IPS-NIHi7 (cell line): ENCODE data around the gene NOS1.
"Not testable (repeated sequence)": the region's sequence is repeated elsewhere in the genome, so short reads cannot be mapped to it uniquely, and the experiment has no call there.

Experiments used
- DNase-seq: peaks from one replicate; pipeline ENCODE4 v3.0.0; 2012; ENCODE audit warnings: mixed read lengths; ENCODE audit errors: extremely low spot score

NOS1 gene

DNA sequence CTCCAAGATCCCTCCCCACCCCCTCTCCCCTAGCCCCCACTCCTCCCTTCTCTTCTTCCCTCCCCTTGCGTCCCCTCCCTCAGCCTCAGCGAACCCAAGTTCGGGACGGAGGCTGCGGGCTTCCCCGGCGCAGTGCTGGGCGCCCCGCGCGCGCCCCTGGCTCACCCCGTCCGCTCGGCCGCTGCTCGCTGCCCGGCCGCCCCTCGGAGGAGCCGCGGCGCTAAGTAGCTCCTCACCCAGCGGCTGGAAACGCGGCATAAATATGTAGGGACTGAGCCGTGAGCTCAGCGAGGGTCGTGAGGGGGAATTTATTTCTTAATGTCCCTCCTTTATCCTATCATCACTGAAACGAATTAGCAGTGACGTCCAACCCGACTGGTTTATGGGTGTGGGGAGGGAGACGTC is at the start of gene NOS1:
NOS1 (minus strand) TSS at position 280 of the 405 bp plus-strand sequence. CDS start 30,557 bp downstream, outside the sequence.
- peak; percentile 45 for DNase-seq

DNA sequence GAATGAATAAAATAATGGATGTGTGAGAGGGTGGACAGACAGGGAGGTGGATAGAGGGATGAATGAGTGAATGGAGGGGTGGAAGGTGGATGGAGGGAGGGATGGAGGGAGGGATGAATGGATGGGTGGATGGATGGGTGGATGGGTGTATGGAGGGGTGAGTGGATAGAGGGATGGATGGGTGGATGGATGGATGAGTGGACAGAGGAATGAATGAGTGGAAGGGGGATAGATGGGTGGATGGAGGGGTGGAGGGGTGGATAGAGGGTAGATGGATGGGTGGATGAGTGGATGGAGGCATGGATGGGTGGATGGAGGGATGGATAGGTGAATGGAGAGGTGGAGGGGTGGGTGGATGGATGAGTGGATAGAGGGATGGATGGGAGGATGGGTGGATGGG is 47.9 kb upstream of the NOS1 start:
- no peak for DNase-seq

GRCh38 chr12:117408161-117408791 is 46.9 kb upstream of the NOS1 start:
- peak; percentile 62 for DNase-seq

DNA sequence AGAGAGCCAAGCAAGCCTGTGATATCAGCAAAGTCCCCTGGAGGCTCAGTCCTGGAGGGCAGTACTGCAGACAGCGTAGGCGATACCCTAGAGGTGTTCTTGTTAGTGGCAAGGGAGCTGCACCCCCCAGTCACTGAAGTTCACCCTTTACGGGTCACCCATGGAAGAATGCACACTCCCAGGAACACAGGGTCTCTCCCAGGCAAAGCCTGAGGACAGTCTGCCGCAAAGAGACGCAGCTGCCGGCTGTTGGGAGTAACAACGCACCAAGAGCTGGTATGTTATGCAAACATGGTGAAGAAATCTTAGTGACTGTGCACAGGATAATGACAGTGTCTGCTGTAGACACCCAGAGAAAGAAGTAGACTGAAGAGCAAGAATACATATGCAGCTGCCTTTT is 43.5 kb upstream of the NOS1 start:
- no peak for DNase-seq

DNA sequence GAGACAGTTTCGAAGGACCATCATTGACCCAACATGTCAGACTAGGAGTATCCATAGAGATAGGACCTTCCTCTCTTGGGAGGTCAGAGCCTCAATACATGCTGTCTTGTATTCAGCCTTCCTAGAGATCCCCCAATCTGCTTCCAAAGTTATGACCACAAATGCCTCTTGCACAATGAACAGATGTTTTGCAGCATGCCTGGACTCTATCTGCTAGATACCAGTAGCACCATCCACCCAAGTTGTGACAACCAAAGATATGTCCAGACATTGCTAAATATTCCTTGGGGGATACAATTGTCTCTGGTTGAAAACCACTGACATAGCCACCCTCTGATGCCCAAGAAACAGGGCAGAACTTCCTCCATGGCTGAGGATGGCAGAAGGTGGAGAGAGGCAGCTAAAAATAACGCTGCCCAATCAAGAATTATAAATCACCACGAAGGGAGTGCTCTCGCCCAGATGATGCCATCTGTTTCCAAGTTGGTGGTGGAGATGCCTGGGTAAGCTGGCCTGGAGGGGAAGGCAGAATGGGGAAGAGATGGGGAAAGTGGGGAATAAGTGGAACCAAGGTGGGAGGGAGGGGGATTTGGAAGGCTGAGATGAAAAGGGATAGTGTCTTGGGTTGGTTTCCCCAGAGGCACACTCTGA is 42.9 kb upstream of the NOS1 start:
- no peak for DNase-seq

DNA sequence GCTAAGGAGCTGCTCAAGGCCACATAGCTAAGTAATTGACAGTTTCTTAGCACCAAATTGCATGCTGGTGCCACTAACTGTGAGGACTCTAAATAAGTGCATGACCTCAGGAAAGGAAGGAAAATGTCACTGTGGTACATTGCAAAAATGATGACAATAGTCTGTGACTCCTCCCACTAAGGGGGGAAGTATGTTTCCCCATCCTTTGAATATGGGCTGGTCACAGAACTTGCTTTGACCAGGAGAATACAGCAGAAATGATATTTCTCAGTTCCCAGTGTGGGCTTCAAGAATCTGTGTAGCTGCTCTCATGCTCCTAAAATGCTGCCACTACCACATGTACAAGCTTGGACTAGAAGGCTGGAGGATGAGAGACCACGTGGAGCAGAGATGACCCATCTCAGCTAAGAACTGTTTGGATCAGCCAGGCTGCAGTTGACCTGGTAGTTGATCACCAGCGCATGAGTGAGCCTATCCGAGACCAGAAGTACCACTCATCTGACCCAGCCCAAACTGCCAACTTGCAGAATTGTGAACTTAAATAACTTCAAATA is 42.2 kb upstream of the NOS1 start:
- no peak for DNase-seq

DNA sequence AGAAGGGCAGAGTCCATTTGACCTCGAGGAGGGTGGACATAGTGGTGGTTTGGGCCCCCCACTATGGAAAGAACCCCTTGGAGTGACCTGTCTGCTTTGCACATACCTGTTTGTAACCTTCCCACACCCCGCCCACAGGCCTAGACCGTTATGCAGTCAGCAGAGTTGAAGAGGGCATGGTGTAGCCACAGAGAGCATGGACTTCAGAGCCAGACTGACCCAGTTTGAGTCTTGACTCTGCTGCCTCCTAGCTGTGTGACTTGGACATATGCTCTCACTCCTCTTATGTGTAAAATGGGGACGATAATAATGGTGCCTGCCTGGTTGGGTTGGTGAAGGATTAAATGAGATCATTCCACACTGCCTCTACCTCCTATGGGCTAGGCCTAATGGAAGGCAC is 40.9 kb upstream of the NOS1 start:
- peak; percentile 50 for DNase-seq

- no peak for DNase-seq
Observed at GRCh38 chr12:117400912-117401311, 39.5 kb upstream of the NOS1 start.

- not testable (repeated sequence) for DNase-seq
Observed at GRCh38 chr12:117398482-117398881, 37.1 kb upstream of the NOS1 start.

DNA sequence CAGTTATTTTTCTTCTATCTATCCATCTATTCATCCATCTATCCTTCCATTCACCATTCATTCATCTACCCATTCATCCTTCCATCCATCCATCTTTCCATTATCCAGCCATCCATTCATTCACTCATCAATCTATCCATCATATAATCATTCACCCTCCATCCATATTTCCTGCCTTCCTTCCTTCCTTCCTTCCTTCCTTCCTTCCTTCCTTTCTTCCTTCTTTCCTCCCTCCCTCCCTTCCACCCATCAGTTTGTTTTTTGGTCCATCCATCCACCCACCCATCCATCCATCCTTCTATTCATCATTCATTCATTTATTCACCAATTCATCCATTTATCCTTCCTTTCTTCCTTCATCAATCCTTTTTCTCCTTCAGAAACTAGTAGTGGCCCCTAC is 34.3 kb upstream of the NOS1 start:
- DNase-seq: no peak

DNA sequence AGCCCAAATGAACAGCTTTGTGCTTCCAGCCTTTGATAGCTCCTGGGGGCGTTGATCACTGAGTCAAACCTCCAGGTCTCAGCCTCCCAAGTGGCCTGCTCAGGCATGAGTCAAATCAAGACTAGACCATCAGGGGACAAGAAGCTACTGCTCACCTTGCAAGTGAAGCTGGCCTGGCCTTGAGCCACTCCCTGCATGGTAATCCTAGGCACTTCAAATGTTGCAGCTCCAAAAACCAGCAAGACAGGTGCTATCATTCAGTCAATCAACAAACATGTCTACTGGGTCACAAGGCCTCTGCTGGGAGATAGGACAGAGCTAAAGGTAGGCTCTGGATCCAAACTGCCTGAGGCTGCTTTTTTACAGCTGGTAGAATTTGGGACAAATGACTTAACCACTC is 33.1 kb upstream of the NOS1 start:
- no peak for DNase-seq

- DNase-seq: no peak
Observed at GRCh38 chr12:117393656-117394055, 32.2 kb upstream of the NOS1 start.

- no peak for DNase-seq
Observed at GRCh38 chr12:117390866-117391265, 29.4 kb upstream of the NOS1 start.

DNA sequence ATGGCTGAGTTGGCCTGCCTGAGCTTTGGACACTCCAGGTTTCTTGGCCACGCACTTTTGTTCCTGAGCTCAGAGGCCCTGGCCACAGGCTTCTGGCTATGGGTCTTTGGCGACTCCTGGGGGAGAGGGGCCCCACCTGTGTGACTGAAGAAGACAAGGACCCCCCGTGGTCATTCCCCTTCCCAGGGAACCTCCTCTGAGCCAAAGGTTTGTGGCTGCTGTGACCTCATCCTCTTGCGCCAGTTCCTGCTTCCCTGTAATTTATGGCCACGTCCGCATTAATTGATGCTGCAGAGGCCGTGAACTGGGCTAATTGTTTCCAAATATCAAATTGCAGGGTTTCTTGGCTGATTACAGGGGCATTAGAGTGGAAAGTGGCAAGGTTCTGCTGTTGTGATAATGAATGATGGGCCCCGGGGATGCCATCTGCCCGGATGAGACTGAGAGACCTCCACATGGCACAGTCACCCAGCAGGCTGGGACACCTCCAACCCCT is 27.6 kb upstream of the NOS1 start:
- no peak for DNase-seq

DNA sequence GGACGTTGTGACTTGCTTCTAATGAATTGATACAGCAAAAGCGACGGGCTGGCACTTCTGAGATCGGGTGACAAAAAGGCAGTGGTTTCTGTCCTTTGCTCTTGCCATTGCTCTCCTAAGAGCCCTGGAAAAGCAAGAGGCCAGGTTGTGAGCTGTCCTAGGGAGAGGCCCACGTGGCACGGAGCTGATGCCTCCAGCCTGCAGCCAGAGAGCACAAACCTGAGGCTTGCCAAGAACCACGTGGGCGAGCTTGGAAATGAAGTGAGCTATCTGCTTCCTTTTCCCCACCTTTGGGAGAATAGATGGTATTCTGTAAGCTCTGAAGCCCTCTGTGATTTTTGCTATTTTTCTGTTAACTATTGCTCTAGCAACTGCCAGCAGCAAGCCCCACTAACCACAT is 26.4 kb upstream of the NOS1 start:
- DNase-seq: no peak

DNA sequence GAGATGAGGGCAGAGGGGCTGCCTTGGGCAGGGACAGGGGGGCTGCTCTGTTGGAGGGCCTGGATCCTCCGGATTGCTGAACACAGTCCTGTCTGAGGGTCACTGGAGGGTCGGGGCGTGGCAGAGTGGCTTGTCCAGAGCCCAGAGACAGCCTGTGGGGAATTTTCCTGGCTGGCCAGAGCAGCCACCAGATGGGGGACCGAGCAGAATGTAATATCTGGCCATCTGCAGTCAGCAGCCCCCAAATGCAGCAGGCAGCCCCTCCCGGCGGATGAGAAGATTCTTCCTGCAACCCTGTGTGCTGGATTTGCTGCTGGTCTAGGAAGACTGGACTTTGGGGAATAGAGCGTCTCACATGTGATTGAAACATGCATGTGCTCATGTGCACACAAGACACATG is 23.3 kb upstream of the NOS1 start:
- DNase-seq: no peak

DNA sequence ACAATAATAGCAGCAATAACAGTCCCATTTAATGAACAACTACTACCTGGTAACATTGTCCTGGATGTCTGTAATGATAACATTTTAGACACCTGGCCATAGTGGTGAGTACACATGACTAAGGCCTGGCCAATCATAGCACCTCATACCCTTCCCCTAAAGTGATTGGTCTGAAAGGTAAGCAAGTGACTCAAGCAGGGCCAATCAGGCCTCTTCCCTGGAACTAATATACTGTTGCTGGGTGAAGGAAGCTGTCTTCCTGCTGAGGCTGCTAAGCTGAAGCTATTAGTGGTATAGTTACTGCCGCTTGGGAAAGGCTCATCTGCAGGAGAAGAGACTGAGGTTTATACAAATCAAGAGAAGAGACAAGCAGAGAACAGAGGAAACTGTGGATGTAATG is 18.7 kb upstream of the NOS1 start:
- no peak for DNase-seq

DNA sequence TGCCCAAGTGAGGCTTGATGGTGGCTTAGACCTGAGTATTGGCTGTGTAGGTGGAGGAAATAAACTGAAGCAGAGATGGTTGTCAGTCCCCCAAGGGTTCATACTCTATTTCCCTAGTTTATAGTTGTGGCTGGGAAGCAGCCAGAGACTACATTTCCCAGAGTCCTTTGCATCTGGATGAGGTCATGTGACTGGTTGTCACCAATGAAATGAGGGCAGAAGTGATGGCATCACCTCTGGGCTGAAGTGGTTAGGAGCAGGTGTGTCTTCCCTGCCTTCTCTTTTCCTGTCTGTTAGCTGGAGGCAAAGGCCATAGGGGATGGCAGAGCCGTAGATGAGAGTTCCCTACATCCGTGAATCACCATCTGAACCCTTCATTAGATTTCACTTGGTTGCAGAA is 16.3 kb upstream of the NOS1 start:
- peak; percentile 73 for DNase-seq

DNA sequence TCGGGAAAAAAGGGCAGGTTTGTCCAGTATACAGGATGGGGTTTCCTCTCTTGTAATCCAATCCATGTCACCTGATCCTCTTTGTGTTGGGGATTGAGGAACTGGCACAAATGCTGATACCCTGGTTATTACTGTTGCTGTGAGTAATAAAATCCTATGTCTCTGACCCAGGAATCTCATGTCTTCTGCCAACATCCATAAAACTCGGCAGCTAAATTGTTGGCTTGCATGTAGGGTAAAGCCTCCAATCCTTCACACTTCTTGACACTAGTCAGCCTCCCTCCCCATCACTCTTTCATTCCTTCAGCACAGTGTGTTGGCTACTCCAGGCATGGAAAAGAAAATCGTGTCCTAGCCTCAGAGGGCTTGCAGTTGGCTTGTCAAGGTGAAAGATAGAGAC is 9.2 kb upstream of the NOS1 start:
- no peak for DNase-seq

DNA sequence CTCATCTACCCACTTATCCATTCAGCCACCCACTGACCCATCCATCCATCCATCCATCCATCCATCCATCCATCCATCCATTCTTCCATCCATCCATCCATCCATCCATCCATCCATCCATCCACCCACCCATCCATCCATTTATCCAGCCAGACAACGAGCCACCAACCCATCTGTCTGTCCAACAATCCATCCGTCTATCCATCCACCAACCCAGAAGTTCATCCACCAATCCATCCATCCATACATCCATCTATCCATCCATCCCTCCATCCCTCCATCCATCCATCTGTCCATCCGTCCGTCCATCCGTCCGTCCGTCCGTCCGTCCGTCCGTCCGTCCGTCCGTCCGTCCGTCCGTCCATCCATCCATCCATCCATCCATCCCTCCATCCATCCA is 8.6 kb upstream of the NOS1 start:
- not testable (repeated sequence) for DNase-seq

GRCh38 chr12:117367006-117367638 is 5.7 kb upstream of the NOS1 start:
- DNase-seq: peak; percentile 95

DNA sequence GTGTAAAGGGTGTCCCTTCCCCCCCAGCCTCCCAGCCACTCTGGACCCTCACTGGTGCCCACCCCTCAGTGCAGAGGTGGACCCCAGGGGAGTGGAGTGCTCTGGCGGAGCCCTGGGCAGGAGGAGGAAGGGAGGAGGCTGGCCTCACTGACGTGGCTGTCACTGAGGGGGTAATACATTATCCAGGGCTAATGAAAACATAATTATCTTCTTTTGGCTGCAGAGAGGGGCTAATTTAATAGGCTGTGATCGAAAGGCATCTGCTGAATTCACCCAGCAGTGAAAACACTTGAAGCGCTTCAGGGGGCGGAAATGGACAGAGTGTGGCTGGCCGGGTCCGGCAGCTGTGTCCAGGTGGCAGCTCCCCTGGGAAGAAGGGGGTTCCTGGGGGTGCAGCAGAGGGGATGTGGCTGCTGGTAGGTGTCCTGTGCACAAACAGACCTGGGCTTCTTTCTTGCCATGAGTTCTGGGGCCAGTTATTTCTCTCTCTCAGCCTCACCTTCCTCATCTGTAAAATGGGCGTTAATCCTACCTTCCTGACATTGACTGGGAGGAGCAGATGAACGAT is 3.7 kb upstream of the NOS1 start:
- DNase-seq: no peak
